Suprapubic skin (tissue), 4 donors: ENCODE measurements around the gene ARRDC4.

Experiments
- EP300 ChIP-seq: sonication (generic); formaldehyde crosslinking; IDR thresholded peaks from one replicate; pipeline ENCODE4 v1.6.1; 2017; ENCODE audit warnings: antibody characterized with exemption
- POLR2A ChIP-seq, 2 donors: fragments of 450-650 bp; IDR thresholded peaks; one replicate each; pipeline ENCODE4 v1.6.1; 2017; ENCODE audit warnings: antibody characterized with exemption in 2 of 2, mild to moderate bottlenecking in 2 of 2, moderate library complexity in 2 of 2
- POLR2AphosphoS5 ChIP-seq, 3 donors: sonication (generic); formaldehyde crosslinking; IDR thresholded peaks; one replicate each; pipeline ENCODE4 v1.6.1; 2017; ENCODE audit warnings: antibody characterized with exemption in 3 of 3
- TF ChIP-seq, protein P1 (sequence below), 2 donors: fragments of 200-600 bp in 1 of 2; fragments of 450-650 bp in 1 of 2; sonication (generic) in 1 of 2; IDR thresholded peaks; one replicate each; pipeline ENCODE4 v1.5.1; 2016 to 2019; ENCODE audit warnings: antibody characterized with exemption in 2 of 2, mild to moderate bottlenecking in 1 of 2, moderate library complexity in 1 of 2

DNA sequence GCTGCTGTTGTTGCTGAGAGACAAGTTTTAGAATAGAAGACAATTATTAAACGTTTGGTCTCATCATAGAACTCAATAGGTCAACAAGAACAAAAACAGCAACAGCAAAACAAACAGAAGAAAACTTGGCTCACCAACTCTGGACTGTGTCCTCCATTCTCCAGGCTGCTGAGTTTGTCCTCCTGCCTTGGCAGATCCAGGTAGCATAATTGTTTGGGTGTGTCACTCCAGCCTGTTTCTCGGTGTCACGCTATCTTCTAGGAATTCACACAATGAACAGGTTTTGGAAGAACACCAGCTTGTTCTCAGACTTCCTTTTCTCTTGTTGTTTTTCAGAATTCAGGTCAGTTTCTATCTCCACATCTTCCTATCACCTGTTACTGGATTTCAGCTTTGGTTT, 34.7 kb downstream of the ARRDC4 start:
- TF ChIP-seq, protein P1, sequence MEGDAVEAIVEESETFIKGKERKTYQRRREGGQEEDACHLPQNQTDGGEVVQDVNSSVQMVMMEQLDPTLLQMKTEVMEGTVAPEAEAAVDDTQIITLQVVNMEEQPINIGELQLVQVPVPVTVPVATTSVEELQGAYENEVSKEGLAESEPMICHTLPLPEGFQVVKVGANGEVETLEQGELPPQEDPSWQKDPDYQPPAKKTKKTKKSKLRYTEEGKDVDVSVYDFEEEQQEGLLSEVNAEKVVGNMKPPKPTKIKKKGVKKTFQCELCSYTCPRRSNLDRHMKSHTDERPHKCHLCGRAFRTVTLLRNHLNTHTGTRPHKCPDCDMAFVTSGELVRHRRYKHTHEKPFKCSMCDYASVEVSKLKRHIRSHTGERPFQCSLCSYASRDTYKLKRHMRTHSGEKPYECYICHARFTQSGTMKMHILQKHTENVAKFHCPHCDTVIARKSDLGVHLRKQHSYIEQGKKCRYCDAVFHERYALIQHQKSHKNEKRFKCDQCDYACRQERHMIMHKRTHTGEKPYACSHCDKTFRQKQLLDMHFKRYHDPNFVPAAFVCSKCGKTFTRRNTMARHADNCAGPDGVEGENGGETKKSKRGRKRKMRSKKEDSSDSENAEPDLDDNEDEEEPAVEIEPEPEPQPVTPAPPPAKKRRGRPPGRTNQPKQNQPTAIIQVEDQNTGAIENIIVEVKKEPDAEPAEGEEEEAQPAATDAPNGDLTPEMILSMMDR (IDR thresholded peaks at IDR 0.05): no peak
- TF ChIP-seq POLR2A (IDR thresholded peaks at IDR 0.05): no peak
- TF ChIP-seq POLR2AphosphoS5 (IDR thresholded peaks at IDR 0.05): no peak
- TF ChIP-seq EP300: no peak
